ENCODE data around the gene DXO. TPM values are rescaled to one million over a fixed set of nuclear protein-coding genes. Genes with fewer than 3 reads are reported as not detected.
A peak's percentile ranks its signal among the peaks of the same experiment; 100 is the strongest.
"Not testable (repeated sequence)": the region's sequence is repeated elsewhere in the genome, so short reads cannot be mapped to it uniquely, and the experiment has no call there.

The DXO gene
- total and polyA plus RNA-seq, 4 experiments from 2014 or later = 10.8 to 30.3 (median 19.8) TPM

DNA sequence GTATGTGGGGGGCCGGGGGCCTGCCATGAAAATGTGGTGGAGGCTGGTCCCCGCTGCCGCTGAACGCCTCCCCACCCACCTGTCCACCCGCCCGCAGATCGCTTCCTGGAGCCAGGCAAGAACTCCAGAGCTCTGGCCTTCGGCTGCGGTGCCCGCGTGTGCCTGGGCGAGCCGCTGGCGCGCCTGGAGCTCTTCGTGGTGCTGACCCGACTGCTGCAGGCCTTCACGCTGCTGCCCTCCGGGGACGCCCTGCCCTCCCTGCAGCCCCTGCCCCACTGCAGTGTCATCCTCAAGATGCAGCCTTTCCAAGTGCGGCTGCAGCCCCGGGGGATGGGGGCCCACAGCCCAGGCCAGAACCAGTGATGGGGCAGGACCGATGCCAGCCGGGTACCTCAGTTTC, 36.1 kb upstream of the DXO start:
- CTCF ChIA-PET (ENCODE audit: partially characterized antibody) = not testable (repeated sequence)

DNA sequence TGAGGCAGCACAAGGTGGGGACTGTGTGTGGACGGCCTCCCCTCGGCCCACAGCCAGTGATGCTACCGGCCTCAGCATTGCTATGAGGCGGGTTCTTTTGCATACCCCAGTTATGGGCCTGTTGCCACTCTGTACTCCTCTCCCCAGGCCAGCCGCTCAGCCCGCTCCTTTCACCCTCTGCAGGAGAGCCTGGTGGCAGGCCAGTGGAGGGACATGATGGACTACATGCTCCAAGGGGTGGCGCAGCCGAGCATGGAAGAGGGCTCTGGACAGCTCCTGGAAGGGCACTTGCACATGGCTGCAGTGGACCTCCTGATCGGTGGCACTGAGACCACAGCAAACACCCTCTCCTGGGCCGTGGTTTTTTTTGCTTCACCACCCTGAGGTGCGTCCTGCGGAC, 35.1 kb upstream of the DXO start:
- intact Hi-C loops (cut with micrococcal nuclease); H3K4me3 Mint-ChIP-seq; CTCF ChIA-PET (ENCODE audit: partially characterized antibody); H3K27me3 ChIP-seq (ENCODE audit: insufficient read depth, low read length); DNase-seq; H3K27me3 Mint-ChIP-seq; H3K4me3 ChIP-seq (ENCODE audit: low read length in 2 of 2); H3K4me1 ChIP-seq (ENCODE audit: insufficient read depth, low read length); H3K36me3 Mint-ChIP-seq; H3K36me3 ChIP-seq (ENCODE audit: insufficient read depth, low read length); POLR2A ChIA-PET (ENCODE audit: partially characterized antibody); H3K9me3 ChIP-seq (ENCODE audit: control insufficient read depth in 1 of 2, low read length in 2 of 2); H3K9me3 Mint-ChIP-seq; H3K27ac ChIP-seq (ENCODE audit: low read depth, low read length); H3K27ac Mint-ChIP-seq: not testable (repeated sequence)
- peaks cover 6 to 12% (median 8%) of the 10 kb centered on the region in 4 donors for H3K4me1 Mint-ChIP-seq

More for the DNA sequence above, 36.1 kb upstream of the DXO start:
- H3K9me3 ChIP-seq (ENCODE audit: control insufficient read depth in 1 of 2, low read length in 2 of 2); H3K27ac ChIP-seq (ENCODE audit: low read depth, low read length); H3K27me3 ChIP-seq (ENCODE audit: insufficient read depth, low read length); H3K36me3 ChIP-seq (ENCODE audit: insufficient read depth, low read length); POLR2A ChIA-PET (ENCODE audit: partially characterized antibody); H3K4me1 ChIP-seq (ENCODE audit: insufficient read depth, low read length); H3K36me3 Mint-ChIP-seq; H3K9me3 Mint-ChIP-seq; H3K4me3 ChIP-seq (ENCODE audit: low read length in 2 of 2); H3K4me3 Mint-ChIP-seq; H3K27me3 Mint-ChIP-seq; intact Hi-C loops (cut with micrococcal nuclease); DNase-seq; H3K27ac Mint-ChIP-seq: not testable (repeated sequence)
- H3K4me1 Mint-ChIP-seq = peaks cover 6 to 12% (median 8%) of the 10 kb centered on the region in 4 donors

- H3K27ac Mint-ChIP-seq; intact Hi-C loops (cut with micrococcal nuclease); H3K9me3 Mint-ChIP-seq; H3K9me3 ChIP-seq (ENCODE audit: control insufficient read depth in 1 of 2, low read length in 2 of 2); H3K27me3 Mint-ChIP-seq; H3K4me3 ChIP-seq (ENCODE audit: low read length in 2 of 2); H3K27ac ChIP-seq (ENCODE audit: low read depth, low read length); H3K36me3 Mint-ChIP-seq; H3K4me1 ChIP-seq (ENCODE audit: insufficient read depth, low read length); DNase-seq; H3K36me3 ChIP-seq (ENCODE audit: insufficient read depth, low read length); H3K4me3 Mint-ChIP-seq; H3K27me3 ChIP-seq (ENCODE audit: insufficient read depth, low read length): not testable (repeated sequence)
- POLR2A ChIA-PET (ENCODE audit: partially characterized antibody) = interaction anchor here (0.5 to 1.1 kb wide), 2 partner anchors 48 to 180 kb away, joined by 3 to 4 read pairs; partner anchors contain the start of genes NELFE and SKIC2
- H3K4me1 Mint-ChIP-seq = peaks cover 6 to 12% (median 8%) of the 10 kb centered on the region in 4 donors
- CTCF ChIA-PET (ENCODE audit: partially characterized antibody) = interaction anchor here (1.4 kb wide), 1 partner anchor 53 kb away, joined by 4 read pairs; no protein-coding TSS in a partner anchor
These were observed 34.1 kb upstream of the DXO start for GRCh38 chr6:32005991-32006529.

GRCh38 chr6:32005538-32005880, 33.6 kb upstream of the DXO start:
- H3K4me3 Mint-ChIP-seq; H3K4me1 ChIP-seq (ENCODE audit: insufficient read depth, low read length); H3K27me3 Mint-ChIP-seq; H3K9me3 ChIP-seq (ENCODE audit: control insufficient read depth in 1 of 2, low read length in 2 of 2); H3K36me3 ChIP-seq (ENCODE audit: insufficient read depth, low read length); H3K9me3 Mint-ChIP-seq; H3K4me3 ChIP-seq (ENCODE audit: low read length in 2 of 2); intact Hi-C loops (cut with micrococcal nuclease); H3K36me3 Mint-ChIP-seq; H3K27ac ChIP-seq (ENCODE audit: low read depth, low read length); H3K27me3 ChIP-seq (ENCODE audit: insufficient read depth, low read length): not testable (repeated sequence)
- ChIA-PET CTCF (ENCODE audit: partially characterized antibody) (interaction anchor here (1.4 kb wide), 1 partner anchor 53 kb away, joined by 4 read pairs; no protein-coding TSS in a partner anchor), POLR2A (ENCODE audit: partially characterized antibody) (interaction anchor here (1.1 kb wide), 1 partner anchor 47 kb away, joined by 4 read pairs; the partner anchor contains the start of genes NELFE and SKIC2)
- Mint-ChIP-seq H3K4me1 (peaks cover 6 to 12% (median 8%) of the 10 kb centered on the region in 4 donors), H3K27ac (peak overlapping the region in 2 of 7 donors; percentile 69 to 85)
- peak in 1 of 5 donors; percentile 24 for DNase-seq

GRCh38 chr6:32004864-32005537, 33.1 kb upstream of the DXO start:
- intact Hi-C loops (cut with micrococcal nuclease); H3K27me3 ChIP-seq (ENCODE audit: insufficient read depth, low read length); H3K36me3 Mint-ChIP-seq; H3K27me3 Mint-ChIP-seq; H3K4me1 ChIP-seq (ENCODE audit: insufficient read depth, low read length); H3K36me3 ChIP-seq (ENCODE audit: insufficient read depth, low read length); H3K4me3 ChIP-seq (ENCODE audit: low read length in 2 of 2); H3K9me3 Mint-ChIP-seq; H3K9me3 ChIP-seq (ENCODE audit: control insufficient read depth in 1 of 2, low read length in 2 of 2); H3K27ac ChIP-seq (ENCODE audit: low read depth, low read length): not testable (repeated sequence)
- peak in 1 of 5 donors; percentile 11 for DNase-seq
- Mint-ChIP-seq H3K4me1 (peaks cover 6 to 12% (median 8%) of the 10 kb centered on the region in 4 donors), H3K27ac (peak overlapping the region; percentile 3 to 85 (median 57)), H3K4me3 (peak overlapping the region in 3 of 8 donors; percentile 40 to 68 (median 59))
- ChIA-PET POLR2A (ENCODE audit: partially characterized antibody) (interaction anchor here (1.1 kb wide), 1 partner anchor 47 kb away, joined by 4 read pairs; the partner anchor contains the start of genes NELFE and SKIC2), CTCF (ENCODE audit: partially characterized antibody) (interaction anchor here (1.4 kb wide), 1 partner anchor 52 kb away, joined by 4 read pairs; no protein-coding TSS in a partner anchor)

- H3K36me3 ChIP-seq (ENCODE audit: insufficient read depth, low read length); DNase-seq; POLR2A ChIA-PET (ENCODE audit: partially characterized antibody); H3K9me3 Mint-ChIP-seq; H3K4me3 Mint-ChIP-seq; intact Hi-C loops (cut with micrococcal nuclease); H3K9me3 ChIP-seq (ENCODE audit: control insufficient read depth in 1 of 2, low read length in 2 of 2); H3K27me3 Mint-ChIP-seq; H3K27me3 ChIP-seq (ENCODE audit: insufficient read depth, low read length); H3K4me1 ChIP-seq (ENCODE audit: insufficient read depth, low read length); H3K27ac ChIP-seq (ENCODE audit: low read depth, low read length); H3K4me3 ChIP-seq (ENCODE audit: low read length in 2 of 2); H3K36me3 Mint-ChIP-seq: not testable (repeated sequence)
- CTCF ChIA-PET (ENCODE audit: partially characterized antibody) = interaction anchor here (1.4 kb wide), 1 partner anchor 52 kb away, joined by 4 read pairs; no protein-coding TSS in a partner anchor
- Mint-ChIP-seq H3K4me1 (peaks cover 6 to 12% (median 8%) of the 10 kb centered on the region in 4 donors), H3K27ac (peak overlapping the region in 1 of 7 donors; percentile 29)
These were observed 32.5 kb upstream of the DXO start for GRCh38 chr6:32004393-32004792.

DNA sequence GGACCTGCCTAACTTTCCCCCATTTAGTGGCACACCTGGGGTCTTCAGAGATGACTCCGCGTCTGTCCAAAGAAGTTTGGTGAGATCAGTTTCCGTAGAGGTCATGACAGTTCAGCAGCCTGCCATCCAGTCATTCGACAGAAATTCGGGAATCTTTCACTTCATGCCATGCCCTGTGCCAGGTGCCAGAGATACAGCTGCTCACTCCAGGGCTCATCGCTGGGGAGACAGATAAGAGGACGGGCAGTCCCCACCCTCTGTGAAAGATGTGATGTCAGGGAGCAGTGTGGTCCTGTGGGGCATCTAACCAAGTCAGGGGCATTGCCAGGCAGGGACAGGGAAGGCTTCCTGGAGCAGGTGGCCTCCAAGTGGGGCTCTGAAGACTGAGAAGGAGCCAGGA, 31.4 kb upstream of the DXO start:
- intact Hi-C loops (cut with micrococcal nuclease); H3K4me3 Mint-ChIP-seq; H3K4me3 ChIP-seq (ENCODE audit: low read length in 2 of 2); DNase-seq; H3K4me1 ChIP-seq (ENCODE audit: insufficient read depth, low read length); H3K36me3 ChIP-seq (ENCODE audit: insufficient read depth, low read length); CTCF ChIA-PET (ENCODE audit: partially characterized antibody); H3K9me3 ChIP-seq (ENCODE audit: control insufficient read depth in 1 of 2, low read length in 2 of 2); POLR2A ChIA-PET (ENCODE audit: partially characterized antibody); H3K9me3 Mint-ChIP-seq; H3K27ac ChIP-seq (ENCODE audit: low read depth, low read length); H3K27me3 Mint-ChIP-seq; H3K27me3 ChIP-seq (ENCODE audit: insufficient read depth, low read length); H3K27ac Mint-ChIP-seq; H3K36me3 Mint-ChIP-seq: not testable (repeated sequence)
- peaks cover 6 to 12% (median 8%) of the 10 kb centered on the region in 4 donors for H3K4me1 Mint-ChIP-seq
